SH-SY5Y (cell line): ENCODE results near the gene LYVE1.

ENCODE experiments used
- GATA2 ChIP-seq: IDR thresholded peaks from 2 replicates; pipeline ENCODE4 v1.6.1; 2011; ENCODE audit warnings: mild to moderate bottlenecking, low read depth, low read length
- GATA3 ChIP-seq: IDR thresholded peaks from 2 replicates; pipeline ENCODE4 v1.6.1; 2011; ENCODE audit warnings: low read depth, mild to moderate bottlenecking, low read length, moderate library complexity

GRCh38 chr11:10573556-10573955 is 5.1 kb upstream of the LYVE1 start:
- TF ChIP-seq GATA2 (no peak), GATA3 (no peak)
